NB4 (cell line): ENCODE measurements around the gene TAS1R2.

ENCODE experiments used
- POLR2A ChIP-seq: IDR thresholded peaks from 2 replicates; pipeline ENCODE4 v1.6.1; 2011; ENCODE audit warnings: mild to moderate bottlenecking; ENCODE audit not compliant: insufficient read length; ENCODE audit errors: extremely low read depth
- TF ChIP-seq, protein P1 (sequence below): IDR thresholded peaks from one replicate; pipeline ENCODE4 v1.5.1; 2012; ENCODE audit warnings: low read depth, low read length

- TF ChIP-seq, protein P1, sequence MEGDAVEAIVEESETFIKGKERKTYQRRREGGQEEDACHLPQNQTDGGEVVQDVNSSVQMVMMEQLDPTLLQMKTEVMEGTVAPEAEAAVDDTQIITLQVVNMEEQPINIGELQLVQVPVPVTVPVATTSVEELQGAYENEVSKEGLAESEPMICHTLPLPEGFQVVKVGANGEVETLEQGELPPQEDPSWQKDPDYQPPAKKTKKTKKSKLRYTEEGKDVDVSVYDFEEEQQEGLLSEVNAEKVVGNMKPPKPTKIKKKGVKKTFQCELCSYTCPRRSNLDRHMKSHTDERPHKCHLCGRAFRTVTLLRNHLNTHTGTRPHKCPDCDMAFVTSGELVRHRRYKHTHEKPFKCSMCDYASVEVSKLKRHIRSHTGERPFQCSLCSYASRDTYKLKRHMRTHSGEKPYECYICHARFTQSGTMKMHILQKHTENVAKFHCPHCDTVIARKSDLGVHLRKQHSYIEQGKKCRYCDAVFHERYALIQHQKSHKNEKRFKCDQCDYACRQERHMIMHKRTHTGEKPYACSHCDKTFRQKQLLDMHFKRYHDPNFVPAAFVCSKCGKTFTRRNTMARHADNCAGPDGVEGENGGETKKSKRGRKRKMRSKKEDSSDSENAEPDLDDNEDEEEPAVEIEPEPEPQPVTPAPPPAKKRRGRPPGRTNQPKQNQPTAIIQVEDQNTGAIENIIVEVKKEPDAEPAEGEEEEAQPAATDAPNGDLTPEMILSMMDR = no peak
- no peak for TF ChIP-seq POLR2A
Observed at GRCh38 chr1:18878538-18879214, 19.2 kb upstream of the TAS1R2 start.
